Measurements from ENCODE around the gene ANXA4. TPM values are rescaled to one million over a fixed set of nuclear protein-coding genes. Genes with fewer than 3 reads are reported as not detected.

ANXA4 gene
- total RNA-seq, 1 donor from 2014 or later: 6.6 TPM

- no peak overlapping the region for H3K27ac Mint-ChIP-seq (ENCODE audit: unreplicated experiment)
- H3K4me3 Mint-ChIP-seq: no peak overlapping the region
These were observed 1.9 kb downstream of the ANXA4 start for GRCh38 chr2:69743847-69744264.

GRCh38 chr2:69744456-69744855 is 2.5 kb downstream of the ANXA4 start:
- Mint-ChIP-seq H3K4me1 (peaks cover 10% of the 10 kb centered on the region), H3K27me3 (ENCODE audit: low read depth) (peaks cover 40% of the 10 kb centered on the region), H3K36me3 (ENCODE audit: low read depth) (no peaks in the 10 kb centered on the region), H3K9me3 (no peaks in the 10 kb centered on the region), H3K27ac (ENCODE audit: unreplicated experiment) (no peak overlapping the region), H3K4me3 (no peak overlapping the region)
- TF ChIP-seq CTCF (conservative IDR thresholded peaks at IDR 0.05): no peak
- DNase-seq (ENCODE audit: low read depth, low spot score): no peak

More at GRCh38 chr2:69743847-69744264, 1.9 kb downstream of the ANXA4 start:
- Mint-ChIP-seq H3K27me3 (ENCODE audit: low read depth) (peaks cover 43% of the 10 kb centered on the region), H3K36me3 (ENCODE audit: low read depth) (no peaks in the 10 kb centered on the region), H3K4me1 (peaks cover 10% of the 10 kb centered on the region), H3K9me3 (no peaks in the 10 kb centered on the region)
- DNase-seq (ENCODE audit: low read depth, low spot score): no peak
- no peak for TF ChIP-seq CTCF (conservative IDR thresholded peaks at IDR 0.05)

GRCh38 chr2:69745035-69745434 is 3.1 kb downstream of the ANXA4 start:
- no peak for TF ChIP-seq CTCF (conservative IDR thresholded peaks at IDR 0.05)
- Mint-ChIP-seq H3K27me3 (ENCODE audit: low read depth) (peaks cover 36% of the 10 kb centered on the region), H3K4me1 (peaks cover 10% of the 10 kb centered on the region), H3K36me3 (ENCODE audit: low read depth) (no peaks in the 10 kb centered on the region), H3K9me3 (no peaks in the 10 kb centered on the region), H3K27ac (ENCODE audit: unreplicated experiment) (no peak overlapping the region), H3K4me3 (peak overlapping the region; percentile 64)
- no peak for DNase-seq (ENCODE audit: low read depth, low spot score)

GRCh38 chr2:69750246-69750645 is 8.3 kb downstream of the ANXA4 start:
- Mint-ChIP-seq H3K36me3 (ENCODE audit: low read depth) (no peaks in the 10 kb centered on the region), H3K4me3 (no peak overlapping the region), H3K27me3 (ENCODE audit: low read depth) (no peaks in the 10 kb centered on the region), H3K4me1 (no peaks in the 10 kb centered on the region), H3K27ac (ENCODE audit: unreplicated experiment) (no peak overlapping the region), H3K9me3 (no peaks in the 10 kb centered on the region)
- no peak for TF ChIP-seq CTCF (conservative IDR thresholded peaks at IDR 0.05)
- DNase-seq (ENCODE audit: low read depth, low spot score): no peak

- no peak for DNase-seq (ENCODE audit: low read depth, low spot score)
- no peak for TF ChIP-seq CTCF (conservative IDR thresholded peaks at IDR 0.05)
- no peak overlapping the region for H3K27ac Mint-ChIP-seq (ENCODE audit: unreplicated experiment)
- peaks cover 5% of the 10 kb centered on the region for H3K4me1 Mint-ChIP-seq
- H3K9me3 Mint-ChIP-seq: no peaks in the 10 kb centered on the region
- H3K4me3 Mint-ChIP-seq: no peak overlapping the region
- no peaks in the 10 kb centered on the region for H3K27me3 Mint-ChIP-seq (ENCODE audit: low read depth)
- no peaks in the 10 kb centered on the region for H3K36me3 Mint-ChIP-seq (ENCODE audit: low read depth)
These were observed 11.9 kb downstream of the ANXA4 start for GRCh38 chr2:69753659-69754363.

Data from neural crest cell (in vitro differentiated cells).